Glomerular visceral epithelial cell (primary cell): ENCODE results near the gene WFDC2.
"Not testable (repeated sequence)": the region's sequence is repeated elsewhere in the genome, so short reads cannot be mapped to it uniquely, and the experiment has no call there.

Experiments
- DNase-seq: peaks from one replicate; pipeline ENCODE4 v3.0.0-alpha.2; 2016; ENCODE audit errors: extremely low spot score

WFDC2 gene

GRCh38 chr20:45452238-45452637 is 17.3 kb upstream of the WFDC2 start:
- no peak for DNase-seq

- DNase-seq: no peak
Measured at GRCh38 chr20:45452772-45453691, 16.5 kb upstream of the WFDC2 start.

- DNase-seq: peak; percentile 35
Measured at GRCh38 chr20:45456632-45457031, 12.9 kb upstream of the WFDC2 start.

- DNase-seq: peak; percentile 20
Measured at GRCh38 chr20:45459606-45460005, 9.9 kb upstream of the WFDC2 start.

GRCh38 chr20:45461225-45461624 is 8.3 kb upstream of the WFDC2 start:
- DNase-seq: no peak

GRCh38 chr20:45462711-45463509 is 6.6 kb upstream of the WFDC2 start:
- DNase-seq: no peak

- DNase-seq: no peak
Measured at GRCh38 chr20:45463709-45464108, 5.8 kb upstream of the WFDC2 start.

- DNase-seq: no peak
Measured at GRCh38 chr20:45465491-45466266, 3.9 kb upstream of the WFDC2 start.

- DNase-seq: no peak
Measured at GRCh38 chr20:45467172-45467571, 2.4 kb upstream of the WFDC2 start.

- DNase-seq: no peak
Measured at GRCh38 chr20:45467861-45468260, 1.7 kb upstream of the WFDC2 start.

GRCh38 chr20:45470262-45470931 is 844 bp downstream of the WFDC2 start:
- DNase-seq: peak; percentile 72

- DNase-seq: peak; percentile 29
Measured at GRCh38 chr20:45470937-45471336, 1.4 kb downstream of the WFDC2 start.

- not testable (repeated sequence) for DNase-seq
Measured at GRCh38 chr20:45472286-45472685, 2.7 kb downstream of the WFDC2 start.

- not testable (repeated sequence) for DNase-seq
Measured at GRCh38 chr20:45477530-45478148, 8.1 kb downstream of the WFDC2 start.

- DNase-seq: no peak
Measured at GRCh38 chr20:45479822-45480221, 10.3 kb downstream of the WFDC2 start.

- no peak for DNase-seq
Measured at GRCh38 chr20:45484676-45485075, 15.1 kb downstream of the WFDC2 start.

GRCh38 chr20:45485388-45485787 is 15.8 kb downstream of the WFDC2 start:
- no peak for DNase-seq

- DNase-seq: no peak
Measured at GRCh38 chr20:45487231-45487635, 17.7 kb downstream of the WFDC2 start.

- peak; percentile 62 for DNase-seq
Measured at GRCh38 chr20:45489083-45489531, 19.6 kb downstream of the WFDC2 start.

- DNase-seq: no peak
Measured at GRCh38 chr20:45495501-45495941, 26.0 kb downstream of the WFDC2 start.

- DNase-seq: no peak
Measured at GRCh38 chr20:45496166-45496565, 26.6 kb downstream of the WFDC2 start.
